Karpas-422 (cell line): Measurements from ENCODE around the gene DVL1. TPM values are rescaled to one million over a fixed set of nuclear protein-coding genes. Genes with fewer than 3 reads are reported as not detected.
"Not testable (repeated sequence)": the region's sequence is repeated elsewhere in the genome, so short reads cannot be mapped to it uniquely, and the experiment has no call there.

Experiments used
- DNase-seq: peaks from one replicate; pipeline ENCODE4 v3.0.0-alpha.2; 2015
- H2AFZ ChIP-seq: fragments of 200-600 bp; sonication (generic); 2 replicates; pipeline ENCODE4 v1.6.1; 2014; ENCODE audit warnings: antibody characterized with exemption, low read length, mixed read lengths
- H3K27ac ChIP-seq: fragments of 200-600 bp; sonication (generic); 2 replicates; pipeline ENCODE4 v1.5.1; 2014; ENCODE audit warnings: mild to moderate bottlenecking, low read length, moderate library complexity
- H3K27me3 ChIP-seq: fragments of 200-600 bp; sonication (generic); 2 replicates; pipeline ENCODE4 v1.6.1; 2014; ENCODE audit warnings: low read length, mixed read lengths
- H3K36me3 ChIP-seq: fragments of 200-600 bp; sonication (generic); 2 replicates; pipeline ENCODE4 v1.6.1; 2014; ENCODE audit warnings: low read length, mixed read lengths; ENCODE audit not compliant: insufficient read depth
- H3K4me1 ChIP-seq: fragments of 200-600 bp; sonication (generic); 2 replicates; pipeline ENCODE4 v1.6.1; 2014; ENCODE audit warnings: mild to moderate bottlenecking, low read length, mixed read lengths
- H3K4me2 ChIP-seq: fragments of 200-600 bp; sonication (generic); 2 replicates; pipeline ENCODE4 v1.6.1; 2014; ENCODE audit warnings: low read length, low read depth, mild to moderate bottlenecking; ENCODE audit not compliant: poor library complexity, severe bottlenecking
- H3K4me3 ChIP-seq: fragments of 200-600 bp; sonication (generic); 2 replicates; pipeline ENCODE4 v1.5.1; 2014; ENCODE audit warnings: mild to moderate bottlenecking, antibody characterized with exemption, low read length, mixed read lengths
- H3K79me2 ChIP-seq: fragments of 200-600 bp; sonication (generic); 2 replicates; pipeline ENCODE4 v1.6.1; 2014; ENCODE audit warnings: mild to moderate bottlenecking, low read length, mixed read lengths
- H3K9ac ChIP-seq: fragments of 200-600 bp; sonication (generic); 2 replicates; pipeline ENCODE4 v1.6.0; 2014; ENCODE audit warnings: low read length
- H3K9me2 ChIP-seq: fragments of 200-600 bp; sonication (generic), shearing (Covaris generic); replicated peaks from 2 replicates; pipeline ENCODE4 v1.6.0; 2014; ENCODE audit warnings: mild to moderate bottlenecking, low read length, moderate library complexity; ENCODE audit not compliant: insufficient read depth
- H3K9me3 ChIP-seq: fragments of 300-700, 200-600 bp; sonication (generic); 2 replicates; pipeline ENCODE4 v1.6.1; 2014; ENCODE audit warnings: low read length, mixed read lengths
- H4K20me1 ChIP-seq: fragments of 200-600 bp; sonication (generic); 2 replicates; pipeline ENCODE4 v1.6.1; 2014; ENCODE audit warnings: mild to moderate bottlenecking, antibody characterized with exemption, low read length, low read depth; ENCODE audit not compliant: insufficient read depth
- total RNA-seq: library from RNA; depleted of rRNA; stranded (reverse); fragments of >200 nt; shearing (Covaris generic); gene quantifications from 2 replicates; pipeline ENCODE4 v1.2.3, GENCODE V29; 2014; ENCODE audit warnings: low replicate concordance

The DVL1 gene
- total RNA-seq, 1 experiment from 2014 or later = 36.0 TPM

DNA sequence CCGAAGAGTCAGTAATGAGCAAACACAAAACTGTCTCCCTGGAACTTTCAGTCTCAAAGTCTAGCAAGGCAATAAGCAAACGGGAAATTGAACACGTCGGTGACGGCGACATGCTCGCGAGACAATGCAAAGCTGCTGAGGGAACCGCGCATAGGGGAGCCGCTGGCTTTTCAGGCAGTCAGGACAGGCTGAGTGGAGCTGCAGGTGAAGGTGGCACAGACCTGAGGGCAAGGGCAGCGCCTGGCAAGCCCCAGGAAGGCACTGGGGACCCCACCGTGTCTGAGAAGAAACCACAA is 29.6 kb downstream of the DVL1 start:
- H3K79me2 ChIP-seq = peaks cover 53% of the 10 kb centered on the region
- DNase-seq = no peak
- H3K27me3 ChIP-seq = no peaks in the 10 kb centered on the region
- H3K4me3 ChIP-seq = no peak overlapping the region
- H3K9ac ChIP-seq = no peak overlapping the region
- H3K27ac ChIP-seq = no peak overlapping the region
- peaks cover 4% of the 10 kb centered on the region for H3K36me3 ChIP-seq
- H4K20me1 ChIP-seq = peaks cover 23% of the 10 kb centered on the region
- H3K4me1 ChIP-seq = peaks cover 38% of the 10 kb centered on the region
- H3K9me2 ChIP-seq = no peaks in the 10 kb centered on the region
- H3K4me2 ChIP-seq = no peak overlapping the region
- H2AFZ ChIP-seq = no peak overlapping the region
- H3K9me3 ChIP-seq = no peaks in the 10 kb centered on the region

DNA sequence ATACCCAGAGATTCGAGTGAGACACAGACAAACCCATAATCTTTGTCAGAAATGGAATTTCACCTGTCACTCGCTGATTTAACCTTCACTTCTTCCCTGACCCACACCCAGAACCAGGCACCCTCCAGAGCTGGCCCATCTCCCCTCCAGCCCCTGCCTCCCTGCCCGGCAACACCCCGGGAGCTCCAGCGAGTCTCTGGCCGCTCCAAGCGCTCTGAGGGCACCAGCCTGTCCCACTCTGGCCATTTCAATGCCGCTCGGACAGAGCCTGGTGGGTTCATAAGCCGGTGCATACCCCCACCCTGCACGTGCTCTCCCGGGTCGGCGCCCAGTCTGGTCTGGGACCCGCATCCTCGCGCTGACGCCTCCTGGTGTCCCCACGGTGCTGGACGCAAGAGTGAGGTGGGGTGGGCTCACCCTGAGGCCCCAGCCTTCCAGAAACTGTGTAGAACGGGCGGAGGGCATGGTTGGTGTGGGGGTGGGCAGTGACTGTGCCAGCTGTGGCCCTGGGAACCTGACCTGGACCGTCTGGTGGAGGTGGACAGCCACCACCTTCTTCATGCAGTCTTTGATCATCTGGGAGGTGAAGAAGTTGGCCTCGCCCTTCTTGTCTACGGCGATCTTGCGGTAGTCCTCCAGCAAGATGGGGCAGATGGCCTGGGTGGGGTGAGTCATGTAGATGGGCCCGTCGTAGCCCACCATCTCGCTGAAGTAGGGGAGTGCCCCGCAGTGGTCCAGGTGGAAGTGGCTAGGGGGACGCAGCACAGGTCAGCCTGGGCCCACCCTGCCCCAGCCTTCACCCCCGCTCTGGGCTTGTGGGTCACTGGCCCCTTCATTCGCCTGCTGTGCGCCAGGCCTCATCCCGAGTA is 30.2 kb downstream of the DVL1 start:
- no peak for DNase-seq
- peaks cover 38% of the 10 kb centered on the region for H3K4me1 ChIP-seq
- H3K79me2 ChIP-seq = peaks cover 49% of the 10 kb centered on the region
- H3K9me3 ChIP-seq = no peaks in the 10 kb centered on the region
- H3K27me3 ChIP-seq = no peaks in the 10 kb centered on the region
- no peak overlapping the region for H3K4me3 ChIP-seq
- no peak overlapping the region for H3K4me2 ChIP-seq
- no peak overlapping the region for H3K27ac ChIP-seq
- no peaks in the 10 kb centered on the region for H3K9me2 ChIP-seq
- no peak overlapping the region for H3K9ac ChIP-seq
- peaks cover 5% of the 10 kb centered on the region for H3K36me3 ChIP-seq
- no peak overlapping the region for H2AFZ ChIP-seq
- peaks cover 23% of the 10 kb centered on the region for H4K20me1 ChIP-seq

DNA sequence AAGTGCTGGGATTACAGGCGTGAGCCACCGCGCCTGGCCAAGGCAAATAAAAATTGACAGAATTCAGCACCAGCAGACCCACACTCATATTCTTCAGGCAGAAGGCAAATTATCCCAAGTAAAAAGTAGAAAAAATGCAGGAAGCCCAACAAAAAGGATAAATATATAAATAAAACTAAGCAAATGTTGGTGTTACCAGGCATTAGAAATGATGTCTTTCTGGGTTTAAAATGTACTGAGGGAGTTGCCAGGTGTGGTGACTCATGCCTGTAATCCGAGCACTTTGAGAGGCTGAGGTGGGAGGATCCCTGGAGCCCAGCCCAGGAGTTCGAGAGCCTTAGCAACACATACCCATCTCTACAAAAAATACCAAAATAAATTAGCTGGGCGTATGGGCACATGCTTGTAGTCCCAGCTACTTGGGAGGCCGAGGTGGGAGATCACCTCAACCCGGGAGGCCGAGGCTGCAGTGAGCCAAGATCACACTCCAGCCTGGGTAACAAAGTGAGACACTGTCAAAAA is 31.0 kb downstream of the DVL1 start:
- peaks cover 19% of the 10 kb centered on the region for H4K20me1 ChIP-seq
- no peak overlapping the region for H3K4me3 ChIP-seq
- H3K4me1 ChIP-seq = peaks cover 33% of the 10 kb centered on the region
- peaks cover 11% of the 10 kb centered on the region for H3K36me3 ChIP-seq
- DNase-seq = peak; percentile 66
- H3K9ac ChIP-seq = no peak overlapping the region
- no peaks in the 10 kb centered on the region for H3K9me3 ChIP-seq
- no peak overlapping the region for H2AFZ ChIP-seq
- no peaks in the 10 kb centered on the region for H3K27me3 ChIP-seq
- H3K9me2 ChIP-seq = no peaks in the 10 kb centered on the region
- no peak overlapping the region for H3K4me2 ChIP-seq
- H3K79me2 ChIP-seq = peaks cover 45% of the 10 kb centered on the region
- no peak overlapping the region for H3K27ac ChIP-seq

DNA sequence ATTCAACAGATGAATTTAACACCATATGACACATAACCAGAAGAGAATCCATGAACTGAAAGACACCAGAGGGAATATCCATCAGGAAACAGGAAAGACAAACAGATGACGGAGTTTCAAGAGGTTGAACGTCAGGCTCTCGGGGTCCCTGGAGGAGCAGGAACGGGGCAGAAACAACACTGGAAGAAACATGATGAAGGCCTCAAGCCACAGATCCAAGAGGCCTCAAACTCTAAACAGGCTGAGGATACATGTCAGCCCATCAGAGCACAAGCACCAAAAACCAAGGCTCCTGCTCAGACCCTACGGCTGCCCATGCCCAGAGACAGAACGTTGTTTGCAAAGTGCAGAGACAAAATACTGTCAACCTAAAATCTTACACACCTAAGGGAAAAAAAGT is 31.8 kb downstream of the DVL1 start:
- Histone ChIP-seq H3K27me3 (no peaks in the 10 kb centered on the region), H4K20me1 (peaks cover 14% of the 10 kb centered on the region; the same call in 1 of the 2 replicates), H3K79me2 (peaks cover 38% of the 10 kb centered on the region), H3K4me3 (no peak overlapping the region), H3K36me3 (peaks cover 11% of the 10 kb centered on the region), H3K27ac (no peak overlapping the region), H3K9me3 (no peaks in the 10 kb centered on the region), H3K4me1 (peaks cover 27% of the 10 kb centered on the region), H2AFZ (no peak overlapping the region), H3K9me2 (no peaks in the 10 kb centered on the region), H3K9ac (no peak overlapping the region), H3K4me2 (no peak overlapping the region)
- DNase-seq = no peak

DNA sequence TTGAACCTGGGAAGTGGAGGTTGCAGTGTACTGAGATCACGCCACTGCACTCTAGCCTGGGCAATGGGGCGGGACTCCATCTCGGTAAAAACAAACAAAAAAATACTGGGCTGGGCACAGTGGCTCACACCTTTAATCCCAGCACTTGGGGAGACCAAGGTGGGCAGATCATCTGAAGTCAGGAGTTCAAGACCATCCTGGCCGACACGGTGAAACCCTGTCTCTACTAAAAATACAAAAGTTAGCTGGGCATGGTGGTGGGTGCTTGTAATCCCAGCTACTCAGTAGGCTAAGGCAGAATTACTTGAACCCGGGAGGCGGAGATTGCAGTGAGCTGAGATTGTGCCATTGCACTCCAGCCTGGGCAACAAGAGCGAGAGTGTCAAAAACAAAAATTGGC is 33.0 kb downstream of the DVL1 start:
- not testable (repeated sequence) for H3K9me2 ChIP-seq, DNase-seq, H3K27me3 ChIP-seq, H3K4me3 ChIP-seq, H3K9ac ChIP-seq, H2AFZ ChIP-seq, H3K9me3 ChIP-seq
- Histone ChIP-seq H3K4me2 (peak overlapping the region; percentile 37), H3K36me3 (peaks cover 11% of the 10 kb centered on the region), H3K79me2 (peaks cover 27% of the 10 kb centered on the region), H3K4me1 (peaks cover 21% of the 10 kb centered on the region), H3K27ac (0 out of 2 replicates have a peak overlapping the region, but pooled peaks have one; percentile 37), H4K20me1 (peaks cover 11% of the 10 kb centered on the region; the same call in 1 of the 2 replicates)

DNA sequence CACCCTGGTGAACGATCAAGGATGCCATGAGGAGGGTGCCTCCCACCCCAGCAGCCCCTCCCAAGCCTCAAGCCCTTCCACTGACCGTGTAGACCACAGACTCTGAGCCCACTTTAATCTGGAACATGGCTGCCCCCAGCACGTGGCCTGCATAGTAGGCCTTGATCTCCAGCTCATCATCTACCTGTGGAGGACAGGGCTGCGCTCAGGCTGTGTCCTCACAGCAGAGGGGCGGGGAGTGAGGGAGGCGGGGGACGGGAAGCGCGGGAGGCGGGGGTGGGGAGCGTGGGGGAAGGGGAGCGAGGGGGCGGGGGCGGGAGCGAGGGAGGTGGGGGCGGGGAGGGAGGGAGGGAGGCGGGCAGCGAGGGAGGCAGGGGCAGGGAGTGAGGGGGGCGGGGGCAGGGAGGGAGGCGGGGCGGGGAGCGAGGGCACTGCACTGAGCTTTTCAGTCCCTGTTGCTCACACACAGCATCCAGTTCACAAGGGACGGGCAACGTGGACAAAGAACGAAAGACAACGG is 33.7 kb downstream of the DVL1 start:
- Histone ChIP-seq H3K9me2 (no peaks in the 10 kb centered on the region), H3K79me2 (peaks cover 20% of the 10 kb centered on the region; the same call in 1 of the 2 replicates), H3K27ac (peak overlapping the region; percentile 37), H3K4me3 (no peak overlapping the region), H3K9ac (peak overlapping the region; percentile 18; the same call in 1 of the 2 replicates), H3K4me2 (peak overlapping the region; percentile 37), H2AFZ (no peak overlapping the region), H3K27me3 (no peaks in the 10 kb centered on the region), H4K20me1 (peaks cover 8% of the 10 kb centered on the region; the same call in 1 of the 2 replicates), H3K4me1 (peaks cover 21% of the 10 kb centered on the region), H3K9me3 (no peaks in the 10 kb centered on the region), H3K36me3 (peaks cover 11% of the 10 kb centered on the region)
- DNase-seq = peak; percentile 77

DNA sequence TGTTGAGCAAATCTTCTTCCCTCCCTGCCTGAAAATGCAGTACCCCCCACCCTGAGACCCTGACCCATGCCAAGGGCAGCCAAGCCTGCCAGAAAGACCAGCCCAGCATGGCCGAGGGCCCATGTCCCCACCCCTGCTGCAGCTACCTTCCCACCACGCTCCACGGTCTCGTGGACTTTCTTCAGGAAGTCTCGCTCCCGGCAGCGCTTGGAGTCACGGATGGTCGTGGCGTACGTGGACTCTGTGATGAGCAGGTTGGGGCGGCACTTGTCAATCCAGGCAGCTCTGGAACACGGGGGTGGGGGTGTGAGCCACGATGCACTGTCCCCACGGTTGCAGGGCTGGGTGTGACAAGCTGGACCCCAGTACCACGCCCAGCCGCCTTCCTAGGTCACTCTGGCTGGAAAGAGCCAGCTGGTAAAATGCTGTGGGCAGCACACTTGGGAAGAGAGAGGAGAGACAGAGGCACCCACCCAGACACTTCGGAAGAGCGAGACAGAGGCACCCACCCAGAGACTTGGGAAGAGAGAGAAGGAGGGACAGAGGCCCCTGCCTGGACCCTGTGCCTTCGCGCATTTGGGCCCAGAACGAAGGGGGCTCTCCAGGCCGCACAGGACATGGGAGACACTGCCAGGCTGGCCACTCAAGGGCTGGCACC is 34.4 kb downstream of the DVL1 start:
- no peak overlapping the region for H3K4me3 ChIP-seq
- H3K4me2 ChIP-seq = no peak overlapping the region
- peaks cover 11% of the 10 kb centered on the region; the same call in 1 of the 2 replicates for H4K20me1 ChIP-seq
- no peaks in the 10 kb centered on the region for H3K9me3 ChIP-seq
- no peak overlapping the region for H2AFZ ChIP-seq
- H3K9ac ChIP-seq = peak overlapping the region; percentile 18; the same call in 1 of the 2 replicates
- H3K36me3 ChIP-seq = peaks cover 11% of the 10 kb centered on the region
- H3K27ac ChIP-seq = peak overlapping the region; percentile 32
- H3K9me2 ChIP-seq = no peaks in the 10 kb centered on the region
- no peaks in the 10 kb centered on the region for H3K27me3 ChIP-seq
- peaks cover 28% of the 10 kb centered on the region for H3K4me1 ChIP-seq
- H3K79me2 ChIP-seq = peaks cover 19% of the 10 kb centered on the region
- DNase-seq = no peak

DNA sequence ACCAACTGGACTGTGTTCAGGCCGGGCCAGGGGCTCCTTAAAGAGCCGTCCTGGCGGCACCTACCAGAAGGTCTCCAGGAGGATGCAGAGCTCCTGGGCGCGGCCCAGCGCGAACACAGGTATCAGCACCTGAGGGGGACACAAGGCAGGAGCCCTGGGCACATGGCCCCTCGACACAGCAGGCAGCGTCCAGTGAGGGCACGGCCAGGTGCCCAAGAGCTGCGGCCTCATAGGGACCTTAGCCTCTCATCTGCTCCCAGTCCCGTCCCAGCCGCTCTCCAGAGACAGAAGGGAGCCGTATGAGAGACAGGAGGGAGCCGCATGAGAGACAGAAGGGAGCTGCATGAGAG is 35.0 kb downstream of the DVL1 start:
- Histone ChIP-seq H3K4me1 (peaks cover 33% of the 10 kb centered on the region), H3K4me3 (no peak overlapping the region), H3K4me2 (no peak overlapping the region), H3K9me2 (no peaks in the 10 kb centered on the region), H3K27me3 (no peaks in the 10 kb centered on the region), H4K20me1 (peaks cover 16% of the 10 kb centered on the region; the same call in 1 of the 2 replicates), H3K9ac (no peak overlapping the region), H3K9me3 (no peaks in the 10 kb centered on the region), H3K36me3 (peaks cover 11% of the 10 kb centered on the region), H3K79me2 (peaks cover 23% of the 10 kb centered on the region), H3K27ac (no peak overlapping the region), H2AFZ (no peak overlapping the region)
- no peak for DNase-seq
